Measurements from ENCODE around the gene HDGFL2. TPM values are rescaled to one million over a fixed set of nuclear protein-coding genes. Genes with fewer than 3 reads are reported as not detected.

The HDGFL2 gene
- total and polyA plus RNA-seq, 2 of the 8 experiments (the other 6 are each of a cell fraction or from before 2014, with no cell fraction given) = 31.1 to 106 TPM

- POLR2A ChIA-PET (ENCODE audit: partially characterized antibody) = interaction anchor here (0.6 to 1.8 kb wide), 5 partner anchors 8 to 37 kb away, joined by 3 to 5 read pairs (median 3); partner anchors contain the start of gene PLIN4
- Histone ChIP-seq H3K36me3 (ENCODE audit: control insufficient read depth in 2 of 4, insufficient read depth in 4 of 4, low read length in 3 of 4) (peaks cover 0 to 9% (median 0%) of the 10 kb centered on the region in 4 experiments; a peak in 1 of 8 replicates), H2BK12ac (ENCODE audit: low read depth, low read length) (peak overlapping the region; percentile 33; the same call in 1 of the 2 replicates), H2AFZ (ENCODE audit: low read length) (no peak overlapping the region), H3K14ac (ENCODE audit: insufficient read length) (no peak overlapping the region), H3K4me1 (replicated peaks in 1 of 4; ENCODE audit: control insufficient read depth in 3 of 4, insufficient read depth in 4 of 4, low read length in 3 of 4) (peaks cover 0 to 13% (median 5%) of the 10 kb centered on the region in 4 experiments; a peak in 5 of 7 replicates), H3K9me3 (ENCODE audit: insufficient read depth in 2 of 2, low read depth in 1 of 2, low read length in 1 of 2) (no peaks in the 10 kb centered on the region; a peak in 1 of 4 replicates), H3K79me1 (ENCODE audit: low read depth, low read length) (no peaks in the 10 kb centered on the region), H3K4me2 (ENCODE audit: insufficient read depth in 1 of 2, low read depth in 2 of 2, low read length in 2 of 2) (no peak overlapping the region), H2BK15ac (ENCODE audit: low read length) (no peak overlapping the region), H3K18ac (ENCODE audit: extremely low read depth, low read length) (no peak overlapping the region), H3K27ac (ENCODE audit: low read depth, low read length) (no peak overlapping the region), H3K79me2 (ENCODE audit: control insufficient read depth in 1 of 2, insufficient read depth in 2 of 2, low read length in 2 of 2) (no peaks in the 10 kb centered on the region), H3K9ac (replicated peaks in 1 of 4; ENCODE audit: extremely low read depth in 1 of 4, low read depth in 3 of 4, low read length in 3 of 4) (no peak overlapping the region), H4K20me1 (replicated peaks in 1 of 2; ENCODE audit: control insufficient read depth in 1 of 2, insufficient read depth in 2 of 2, low read length in 2 of 2) (no peaks in the 10 kb centered on the region), H3K4me3 (ENCODE audit: extremely low read depth in 1 of 4, insufficient read depth in 2 of 4, low read depth in 3 of 4, low read length in 4 of 4) (no peak overlapping the region), H4K5ac (ENCODE audit: insufficient read length, low read depth, low read length) (no peak overlapping the region), H2AK5ac (ENCODE audit: low read depth, low read length) (no peak overlapping the region), H3K27me3 (replicated peaks in 1 of 4; ENCODE audit: control insufficient read depth in 3 of 4, extremely low read depth in 1 of 4, insufficient read depth in 3 of 4, low read length in 3 of 4) (peaks cover 0 to 14% (median 7%) of the 10 kb centered on the region in 4 experiments; a peak in 4 of 7 replicates), H2BK20ac (ENCODE audit: low read length) (no peak overlapping the region), H4K8ac (ENCODE audit: extremely low read depth, insufficient read depth, low read length) (no peak overlapping the region), H3K4ac (replicated peaks; ENCODE audit: insufficient read length, low read depth, low read length) (peak overlapping the region; percentile 35), H3K23me2 (ENCODE audit: low read depth, low read length) (peaks cover 4% of the 10 kb centered on the region; the same call in 1 of the 2 replicates), H3K23ac (ENCODE audit: insufficient read length) (no peak overlapping the region), H4K91ac (replicated peaks; ENCODE audit: insufficient read length, low read length) (peak overlapping the region; percentile 30), H3K56ac (replicated peaks; ENCODE audit: insufficient read length, low read depth, low read length) (no peak overlapping the region), H2BK5ac (ENCODE audit: low read depth, low read length) (no peak overlapping the region), H2BK120ac (replicated peaks; ENCODE audit: low read depth, low read length) (no peak overlapping the region)
- no peak for FAIRE-seq
- CTCF ChIA-PET (ENCODE audit: partially characterized antibody) = interaction anchor here (0.9 to 11.6 kb wide), 15 partner anchors 8 to 138 kb away, joined by 3 to 174 read pairs (median 4); no protein-coding TSS in a partner anchor
- DNase-seq (ENCODE audit: low read depth in 1 of 2, low spot score in 2 of 2) = no peak
- WGBS, 2 experiments (ENCODE audit: extremely low coverage in 1 of 2, insufficient coverage in 1 of 2, insufficient read length in 1 of 2, insufficient replicate concordance in 2 of 2, low coverage in 1 of 2, low lambda C conversion rate in 2 of 2, missing lambda C conversion rate in 1 of 2) = 84% methylated on average over 3 of the region's 3 CpGs; no CpG with 5 or more reads in 1 of the 2 experiments
- TF ChIP-seq BRCA1 (IDR thresholded peaks at IDR 0.05; ENCODE audit: low read depth, low read length) (no peak), RXRA (IDR thresholded peaks at IDR 0.05; ENCODE audit: insufficient read depth, low read depth, low read length) (no peak), EP300 (IDR thresholded peaks at IDR 0.05; ENCODE audit: borderline replicate concordance in 1 of 2, low read depth in 2 of 2, low read length in 2 of 2) (no peak), NRF1 (IDR thresholded peaks at IDR 0.05; ENCODE audit: low read depth, low read length) (no peak), MAX (IDR thresholded peaks at IDR 0.05) (no peak), KDM5A (IDR thresholded peaks at IDR 0.05; ENCODE audit: low read length) (no peak), SRF (IDR thresholded peaks at IDR 0.05; ENCODE audit: low read depth, low read length) (no peak), SIN3A (conservative IDR thresholded peaks at IDR 0.05 in 1 of 2, IDR thresholded peaks at IDR 0.05 in 1 of 2; ENCODE audit: low read depth in 1 of 2, low read length in 2 of 2) (no peak), EGR1 (IDR thresholded peaks at IDR 0.05; ENCODE audit: borderline replicate concordance, low read depth, low read length) (no peak), SAP30 (IDR thresholded peaks at IDR 0.05; ENCODE audit: insufficient read depth, insufficient replicate concordance, low read length) (no peak), EZH2 (IDR thresholded peaks at IDR 0.05; ENCODE audit: low read depth, low read length, severe bottlenecking) (no peak), HDAC6 (IDR thresholded peaks at IDR 0.05; ENCODE audit: low read depth, low read length) (no peak)
These were observed 67.1 kb downstream of the HDGFL2 start for GRCh38 chr19:4539169-4539692.
